Peyer's patch (tissue), 4 donors: ENCODE data around the gene TIMM22. TPM values are rescaled to one million over a fixed set of nuclear protein-coding genes. Genes with fewer than 3 reads are reported as not detected.

Experiments
- DNase-seq, 3 donors: peaks; one replicate each; pipeline ENCODE4 v3.0.0-alpha.2; 2017 to 2019
- H3K27ac ChIP-seq, 4 donors: fragments of 200-600 bp; sonication (generic); one replicate each; pipeline ENCODE4 v1.5.1; 2016 to 2019
- H3K27me3 ChIP-seq, 2 donors: fragments of 200-600 bp; sonication (generic); one replicate each; pipeline ENCODE4 v1.5.1; 2019
- H3K36me3 ChIP-seq, 3 donors: fragments of 200-600 bp; sonication (generic); one replicate each; pipeline ENCODE4 v1.5.1; 2016 to 2019
- H3K4me1 ChIP-seq, 4 donors: fragments of 200-600 bp; sonication (generic); one replicate each; pipeline ENCODE4 v1.5.1; 2016 to 2019
- H3K4me3 ChIP-seq, 4 donors: fragments of 200-600 bp; sonication (generic); 1 replicate in 3 of 4; 2 replicates in 1 of 4; pipeline ENCODE4 v1.5.1; 2016 to 2019; ENCODE audit warnings: mild to moderate bottlenecking in 1 of 4
- H3K9me3 ChIP-seq, 4 donors: fragments of 200-600 bp; sonication (generic); one replicate each; pipeline ENCODE4 v1.5.1; 2016 to 2019; ENCODE audit warnings: mild to moderate bottlenecking in 1 of 4
- CTCF ChIP-seq, 6 experiments: fragments of 450-650 bp in 4 of 6; fragments of 200-600 bp in 2 of 6; sonication (generic) in 1 of 6; IDR thresholded peaks; one replicate each; pipeline ENCODE4 v1.5.1; 2017 to 2019; ENCODE audit warnings: antibody characterized with exemption in 6 of 6, mild to moderate bottlenecking in 3 of 6, moderate library complexity in 1 of 6
- POLR2A ChIP-seq, 2 donors: fragments of 450-650 bp; IDR thresholded peaks; one replicate each; pipeline ENCODE4 v1.5.1; 2017; ENCODE audit warnings: antibody characterized with exemption in 2 of 2, mild to moderate bottlenecking in 2 of 2, moderate library complexity in 2 of 2
- total RNA-seq, 4 donors: library from RNA; depleted of rRNA; stranded (reverse); fragments of >200 nt; gene quantifications; one replicate each; pipeline ENCODE4 v1.1.0, GENCODE V29; 2016

The TIMM22 gene
- total RNA-seq, 4 donors from 2014 or later: 9.0 to 18.2 (median 11.2) TPM

DNA sequence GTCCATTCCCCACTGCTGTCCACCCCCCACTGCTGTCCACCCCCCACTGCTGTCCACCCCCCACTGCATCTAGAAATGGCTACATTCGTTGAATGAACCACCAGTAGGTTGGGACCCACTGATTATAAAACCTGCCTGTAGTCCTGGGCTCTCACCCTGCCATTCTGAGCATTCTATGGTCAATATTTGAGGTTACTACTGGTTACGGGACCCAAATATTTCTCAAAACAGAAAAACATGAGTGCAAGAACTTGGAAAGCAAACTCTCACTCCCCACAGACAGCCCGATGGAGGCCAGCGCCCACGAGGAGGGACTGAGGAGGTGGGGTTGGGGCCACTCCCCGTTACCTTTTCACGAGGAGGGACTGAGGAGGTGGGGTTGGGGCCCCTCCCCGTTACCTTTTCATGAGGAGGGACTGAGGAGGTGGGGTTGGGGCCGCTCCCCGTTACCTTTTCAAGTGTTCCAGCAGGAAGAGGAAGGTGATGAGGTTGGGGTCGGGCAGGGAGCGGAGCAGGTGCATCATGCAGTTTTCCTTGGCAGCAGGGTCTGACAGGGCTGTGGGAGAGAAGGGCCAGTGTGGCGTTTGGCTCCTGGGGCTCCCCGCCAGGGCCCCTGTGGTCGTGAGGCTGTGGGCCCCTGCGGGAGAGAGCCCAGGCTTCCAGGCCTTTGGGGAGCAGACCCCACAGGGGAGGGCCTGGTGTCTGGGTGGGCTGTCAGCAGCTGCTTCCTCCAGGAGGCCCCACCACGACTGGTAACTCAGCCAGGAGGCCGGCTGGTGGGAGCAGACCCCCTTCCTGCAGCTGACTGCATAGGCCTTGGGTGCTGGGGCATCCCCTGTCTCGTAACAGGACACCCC lies 12.5 kb downstream of the TIMM22 start:
- H3K27me3 ChIP-seq: no peaks in the 10 kb centered on the region
- no peak for TF ChIP-seq POLR2A (IDR thresholded peaks at IDR 0.05)
- no peak for TF ChIP-seq CTCF (IDR thresholded peaks at IDR 0.05)
- H3K36me3 ChIP-seq: peaks cover 0 to 92% (median 5%) of the 10 kb centered on the region in 3 donors
- no peaks in the 10 kb centered on the region for H3K9me3 ChIP-seq
- H3K27ac ChIP-seq: peak overlapping the region in 2 of 4 donors; percentile 12 to 47
- peaks cover 0 to 21% (median 0%) of the 10 kb centered on the region in 4 donors for H3K4me1 ChIP-seq
- H3K4me3 ChIP-seq: no peak overlapping the region
- no peak for DNase-seq

DNA sequence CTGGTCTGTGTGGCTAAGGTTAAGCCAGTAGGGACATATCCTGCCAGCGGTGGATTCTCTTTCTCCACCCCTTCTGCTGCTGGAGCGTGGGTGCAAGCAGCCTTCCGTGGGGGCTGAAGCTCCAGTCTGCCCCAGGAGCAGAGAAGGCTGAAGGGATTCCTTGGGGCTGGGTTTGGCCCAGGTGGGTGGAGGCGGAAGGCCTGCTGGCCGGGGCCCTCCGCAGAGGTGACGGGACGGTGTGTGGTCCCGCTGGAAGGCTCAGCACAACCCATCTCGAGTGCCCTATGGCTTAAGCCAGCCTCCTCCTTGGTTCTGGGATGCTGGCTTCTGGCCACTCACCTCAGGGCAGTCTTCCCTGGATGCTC lies 13.1 kb downstream of the TIMM22 start:
- Histone ChIP-seq H3K36me3 (peaks cover 0 to 86% (median 5%) of the 10 kb centered on the region in 3 donors), H3K27me3 (no peaks in the 10 kb centered on the region), H3K4me1 (peaks cover 0 to 15% (median 0%) of the 10 kb centered on the region in 4 donors), H3K9me3 (no peaks in the 10 kb centered on the region), H3K27ac (peak overlapping the region in 1 of 4 donors; percentile 12), H3K4me3 (no peak overlapping the region)
- no peak for DNase-seq
- TF ChIP-seq POLR2A (IDR thresholded peaks at IDR 0.05) (no peak), CTCF (IDR thresholded peaks at IDR 0.05) (no peak)

DNA sequence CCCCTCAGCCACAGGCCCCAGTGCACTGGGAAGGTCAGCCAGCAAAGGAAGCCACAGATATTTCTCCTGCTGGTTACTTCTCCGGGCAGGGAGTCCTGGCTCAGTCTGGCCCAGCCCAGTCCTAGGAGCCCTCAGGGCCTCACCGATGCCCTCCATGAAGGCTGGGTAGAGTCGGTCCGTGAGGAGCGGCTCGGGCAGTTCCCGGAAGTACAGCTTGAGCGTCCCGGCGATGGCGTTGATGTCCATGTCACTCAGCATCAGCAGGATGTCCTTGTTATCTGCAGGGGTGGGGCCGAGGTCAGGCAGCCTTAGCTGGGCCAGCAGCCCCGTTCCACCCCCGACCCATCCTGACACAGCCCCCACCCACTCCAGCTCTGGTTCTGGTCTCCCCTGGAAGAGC lies 13.7 kb downstream of the TIMM22 start:
- Histone ChIP-seq H3K36me3 (peaks cover 0 to 81% (median 5%) of the 10 kb centered on the region in 3 donors), H3K27me3 (no peaks in the 10 kb centered on the region), H3K27ac (peak overlapping the region in 1 of 4 donors; percentile 19), H3K9me3 (no peaks in the 10 kb centered on the region), H3K4me3 (no peak overlapping the region), H3K4me1 (peaks cover 0 to 10% (median 0%) of the 10 kb centered on the region in 4 donors)
- no peak for TF ChIP-seq POLR2A (IDR thresholded peaks at IDR 0.05)
- no peak for TF ChIP-seq CTCF (IDR thresholded peaks at IDR 0.05)
- DNase-seq: no peak

- Histone ChIP-seq H3K27ac (no peak overlapping the region), H3K4me3 (no peak overlapping the region), H3K9me3 (no peaks in the 10 kb centered on the region), H3K27me3 (no peaks in the 10 kb centered on the region), H3K36me3 (peaks cover 0 to 76% (median 5%) of the 10 kb centered on the region in 3 donors), H3K4me1 (peaks cover 0 to 4% (median 0%) of the 10 kb centered on the region in 4 donors)
- DNase-seq: no peak
- TF ChIP-seq CTCF (IDR thresholded peaks at IDR 0.05): no peak
- TF ChIP-seq POLR2A (IDR thresholded peaks at IDR 0.05): no peak
Observed at GRCh38 chr17:1011138-1011537, 14.2 kb downstream of the TIMM22 start.

GRCh38 chr17:1011760-1012735 lies 15.1 kb downstream of the TIMM22 start:
- Histone ChIP-seq H3K4me1 (no peaks in the 10 kb centered on the region), H3K36me3 (peaks cover 0 to 69% (median 5%) of the 10 kb centered on the region in 3 donors), H3K4me3 (no peak overlapping the region), H3K27me3 (no peaks in the 10 kb centered on the region), H3K9me3 (no peaks in the 10 kb centered on the region), H3K27ac (no peak overlapping the region)
- DNase-seq: no peak
- TF ChIP-seq CTCF (IDR thresholded peaks at IDR 0.05) (no peak), POLR2A (IDR thresholded peaks at IDR 0.05) (no peak)
